Natural killer cell treated with Interleukin-12 subunit alpha and Interleukin-12 subunit beta and Interleukin-15 and Interleukin-18, amount 100 ng/mL, for 72 hours (primary cell): ENCODE results near the gene COL24A1. TPM values are rescaled to one million over a fixed set of nuclear protein-coding genes. Genes with fewer than 3 reads are reported as not detected.

ENCODE experiments used
- ATAC-seq, 2 donors: fragments of 150-1000 bp; cut with Tn5 transposase in 1 of 2; sonication (Bioruptor Pico), chemical (Tn5 transposase) in 1 of 2; 2 replicates each; pipeline ENCODE4 v1.10.0; 2021
- DNase-seq: peaks from one replicate; pipeline ENCODE4 v3.0.0; 2022; ENCODE audit warnings: low spot score
- H3K27ac Mint-ChIP-seq, 2 donors: 1 replicate in 1 of 2; 2 replicates in 1 of 2; pipeline ENCODE4 v1.8.0; 2022; ENCODE audit warnings: mixed read lengths in 2 of 2, mild to moderate bottlenecking in 1 of 2, moderate library complexity in 1 of 2
- H3K27me3 Mint-ChIP-seq, 2 donors: 1 replicate in 1 of 2; 2 replicates in 1 of 2; pipeline ENCODE4 v1.8.0; 2022; ENCODE audit warnings: mixed read lengths in 2 of 2
- H3K36me3 Mint-ChIP-seq: one replicate; pipeline ENCODE4 v1.8.0; 2022; ENCODE audit warnings: mixed read lengths
- H3K4me1 Mint-ChIP-seq, 2 donors: 1 replicate in 1 of 2; 2 replicates in 1 of 2; pipeline ENCODE4 v1.8.0; 2022; ENCODE audit warnings: low read depth in 2 of 2, mixed read lengths in 2 of 2, mild to moderate bottlenecking in 1 of 2
- H3K4me3 Mint-ChIP-seq: one replicate; pipeline ENCODE4 v1.8.0; 2022; ENCODE audit warnings: mixed read lengths
- H3K9me3 Mint-ChIP-seq: 2 replicates; pipeline ENCODE4 v1.8.0; 2022; ENCODE audit warnings: mixed read lengths
- total RNA-seq, 2 donors: library from RNA; stranded (reverse); gene quantifications; one replicate each; pipeline ENCODE4 v1.2.3, GENCODE V29; 2022

COL24A1 gene
- total RNA-seq, 2 donors from 2014 or later = not detected

GRCh38 chr1:86052948-86053698, 103.4 kb downstream of the COL24A1 start:
- ATAC-seq (no peak), DNase-seq (no peak)
- no peak overlapping the region for H3K4me3 Mint-ChIP-seq
- H3K27me3 Mint-ChIP-seq = no peaks in the 10 kb centered on the region
- H3K36me3 Mint-ChIP-seq = no peaks in the 10 kb centered on the region
- H3K4me1 Mint-ChIP-seq = no peaks in the 10 kb centered on the region
- H3K9me3 Mint-ChIP-seq = no peaks in the 10 kb centered on the region
- no peak overlapping the region for H3K27ac Mint-ChIP-seq

DNA sequence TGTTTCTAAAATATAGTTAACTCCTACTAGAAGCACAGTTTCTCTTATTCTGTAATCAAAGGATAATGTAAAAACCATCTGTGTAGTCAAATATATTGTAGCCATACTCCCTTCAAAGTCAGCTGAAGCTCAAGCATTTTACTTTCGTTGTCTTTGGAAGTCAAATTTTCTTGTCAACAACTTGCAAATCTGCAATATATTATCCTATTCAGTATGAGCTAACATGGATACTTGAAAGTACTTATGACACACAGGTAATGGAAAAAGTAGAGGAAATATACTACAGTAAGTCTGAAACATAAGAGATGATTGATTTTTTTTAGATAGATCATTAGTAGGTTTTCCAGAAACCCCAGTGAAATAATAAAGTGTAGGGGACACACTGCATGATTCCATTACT, 121.5 kb downstream of the COL24A1 start:
- Mint-ChIP-seq H3K36me3 (no peaks in the 10 kb centered on the region), H3K4me1 (no peaks in the 10 kb centered on the region), H3K9me3 (peaks cover 3% of the 10 kb centered on the region), H3K4me3 (no peak overlapping the region), H3K27ac (no peak overlapping the region), H3K27me3 (no peaks in the 10 kb centered on the region)
- ATAC-seq (no peak), DNase-seq (no peak)

- H3K36me3 Mint-ChIP-seq = peaks cover 5% of the 10 kb centered on the region
- no peaks in the 10 kb centered on the region for H3K4me1 Mint-ChIP-seq
- peaks cover 9% of the 10 kb centered on the region for H3K9me3 Mint-ChIP-seq
- H3K27me3 Mint-ChIP-seq = no peaks in the 10 kb centered on the region
- H3K27ac Mint-ChIP-seq = no peak overlapping the region
- DNase-seq = no peak
- ATAC-seq = no peak
- H3K4me3 Mint-ChIP-seq = no peak overlapping the region
Measured at GRCh38 chr1:86030180-86030579, 126.4 kb downstream of the COL24A1 start.

GRCh38 chr1:86018283-86018923, 138.2 kb downstream of the COL24A1 start:
- Mint-ChIP-seq H3K27ac (no peak overlapping the region), H3K4me3 (no peak overlapping the region), H3K9me3 (no peaks in the 10 kb centered on the region), H3K4me1 (no peaks in the 10 kb centered on the region), H3K36me3 (no peaks in the 10 kb centered on the region), H3K27me3 (no peaks in the 10 kb centered on the region)
- ATAC-seq (no peak), DNase-seq (no peak)

DNA sequence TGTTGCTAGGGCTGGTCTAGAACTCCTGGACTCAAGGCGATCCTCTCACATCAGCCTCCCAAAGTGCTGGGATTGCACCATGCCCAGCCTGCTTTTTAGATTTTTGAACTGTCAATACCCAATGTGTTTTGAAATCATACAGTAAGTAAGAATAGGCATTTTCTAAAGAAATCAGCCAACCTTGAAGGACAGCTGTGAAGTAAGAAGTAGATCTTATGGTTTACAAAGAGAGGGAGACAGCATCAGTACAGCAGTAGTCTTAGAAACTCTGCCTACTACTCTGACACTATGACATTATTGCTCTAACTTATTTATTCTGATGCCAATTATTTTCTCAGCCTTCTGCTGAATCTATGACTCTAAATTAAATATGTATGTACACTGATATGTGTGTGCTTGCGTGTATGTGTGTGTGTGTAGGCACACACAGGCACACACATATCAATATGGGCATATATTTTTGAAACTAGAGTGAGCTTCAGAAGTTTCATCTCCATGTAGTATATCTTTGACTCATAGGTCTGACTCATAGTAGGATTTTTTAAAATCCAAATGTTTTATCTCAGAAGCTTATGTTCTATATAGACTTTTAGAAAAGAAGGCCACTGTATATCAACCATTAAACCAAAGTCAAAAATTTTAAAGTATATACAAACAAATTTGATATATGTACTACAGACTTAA, 140.4 kb downstream of the COL24A1 start:
- Mint-ChIP-seq H3K4me1 (no peaks in the 10 kb centered on the region), H3K27me3 (no peaks in the 10 kb centered on the region), H3K27ac (no peak overlapping the region), H3K9me3 (peaks cover 4% of the 10 kb centered on the region), H3K4me3 (no peak overlapping the region), H3K36me3 (no peaks in the 10 kb centered on the region)
- DNase-seq (no peak), ATAC-seq (no peak)

DNA sequence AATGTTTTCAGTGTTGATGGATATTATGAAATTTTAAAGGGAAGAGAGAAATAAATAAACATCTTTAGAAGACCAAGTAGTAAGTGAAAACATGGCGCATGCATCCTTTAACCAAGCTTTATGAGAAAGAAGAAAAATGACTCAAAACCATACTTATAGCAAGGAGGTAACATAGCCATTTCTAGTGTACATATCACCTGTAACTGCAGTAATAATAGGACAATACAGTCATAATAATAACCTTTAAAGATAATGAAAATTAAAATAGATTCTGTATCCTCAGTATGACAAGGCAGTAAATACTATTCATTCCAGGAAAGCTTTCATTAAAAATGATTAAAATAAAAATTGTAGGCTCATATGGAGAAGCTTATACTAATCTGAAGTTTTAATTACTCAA, 141.2 kb downstream of the COL24A1 start:
- DNase-seq (no peak), ATAC-seq (no peak)
- Mint-ChIP-seq H3K36me3 (no peaks in the 10 kb centered on the region), H3K4me3 (no peak overlapping the region), H3K4me1 (no peaks in the 10 kb centered on the region), H3K27ac (no peak overlapping the region), H3K9me3 (peaks cover 4% of the 10 kb centered on the region), H3K27me3 (no peaks in the 10 kb centered on the region)

- Mint-ChIP-seq H3K4me1 (no peaks in the 10 kb centered on the region), H3K9me3 (peaks cover 12% of the 10 kb centered on the region), H3K36me3 (peaks cover 5% of the 10 kb centered on the region), H3K4me3 (no peak overlapping the region), H3K27me3 (no peaks in the 10 kb centered on the region), H3K27ac (no peak overlapping the region)
- ATAC-seq = no peak
- no peak for DNase-seq
Measured at GRCh38 chr1:86000601-86001000, 156.0 kb downstream of the COL24A1 start.

- no peak for DNase-seq
- no peak overlapping the region for H3K27ac Mint-ChIP-seq
- peaks cover under 1% of the 10 kb centered on the region for H3K9me3 Mint-ChIP-seq
- ATAC-seq = no peak
- no peaks in the 10 kb centered on the region for H3K27me3 Mint-ChIP-seq
- no peaks in the 10 kb centered on the region for H3K36me3 Mint-ChIP-seq
- no peak overlapping the region for H3K4me3 Mint-ChIP-seq
- no peaks in the 10 kb centered on the region for H3K4me1 Mint-ChIP-seq
Measured at GRCh38 chr1:85998105-85998855, 158.3 kb downstream of the COL24A1 start.

DNA sequence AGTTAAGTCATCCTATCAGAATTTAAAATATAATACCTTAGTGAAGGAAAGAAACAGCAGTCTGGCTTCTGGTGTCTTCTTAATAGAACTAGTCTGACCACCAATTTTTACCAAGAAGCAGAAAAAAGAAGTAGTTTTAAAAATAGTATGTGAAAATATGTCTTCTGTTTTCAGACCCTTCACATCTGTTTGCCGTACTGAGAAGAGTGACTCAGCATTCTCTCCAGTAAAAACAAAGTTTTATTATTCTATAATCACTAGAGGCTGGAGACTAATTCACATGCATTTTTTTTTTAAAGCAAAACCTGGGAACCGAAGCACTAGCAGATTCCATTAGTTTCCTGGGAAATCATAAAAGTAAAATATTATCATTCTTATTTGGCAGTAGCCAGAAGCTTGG, 163.8 kb downstream of the COL24A1 start:
- DNase-seq = no peak
- Mint-ChIP-seq H3K4me1 (no peaks in the 10 kb centered on the region), H3K36me3 (no peaks in the 10 kb centered on the region), H3K4me3 (no peak overlapping the region), H3K27me3 (no peaks in the 10 kb centered on the region), H3K27ac (no peak overlapping the region), H3K9me3 (peaks cover 10% of the 10 kb centered on the region)
- ATAC-seq = no peak

- Mint-ChIP-seq H3K36me3 (no peaks in the 10 kb centered on the region), H3K4me1 (no peaks in the 10 kb centered on the region), H3K9me3 (peaks cover 10% of the 10 kb centered on the region), H3K27ac (no peak overlapping the region), H3K27me3 (no peaks in the 10 kb centered on the region), H3K4me3 (no peak overlapping the region)
- no peak for ATAC-seq
- DNase-seq = no peak
Measured at GRCh38 chr1:85991261-85991660, 165.3 kb downstream of the COL24A1 start.

- ATAC-seq (no peak), DNase-seq (no peak)
- Mint-ChIP-seq H3K27me3 (no peaks in the 10 kb centered on the region), H3K36me3 (no peaks in the 10 kb centered on the region), H3K4me1 (no peaks in the 10 kb centered on the region), H3K4me3 (no peak overlapping the region), H3K27ac (no peak overlapping the region), H3K9me3 (peaks cover 6% of the 10 kb centered on the region)
Measured at GRCh38 chr1:85984636-85985035, 171.9 kb downstream of the COL24A1 start.

DNA sequence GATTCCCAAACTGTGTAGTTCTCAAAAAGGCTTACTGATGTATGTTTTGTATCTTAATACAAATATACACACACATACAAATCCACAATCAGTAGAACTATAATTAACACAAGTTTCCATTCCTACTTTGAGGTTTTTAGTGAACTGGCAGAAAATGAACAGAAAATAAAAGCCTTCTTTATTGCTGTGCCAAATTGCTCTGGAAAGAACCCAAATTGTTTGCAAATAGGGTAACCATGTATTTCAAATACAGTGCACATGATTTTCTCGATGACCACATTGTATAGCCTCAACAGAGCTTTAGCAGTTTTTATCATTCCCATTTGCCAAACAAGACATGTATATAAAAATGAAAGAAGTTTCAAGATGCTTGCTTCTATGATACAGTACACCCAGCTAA, 173.3 kb downstream of the COL24A1 start:
- Mint-ChIP-seq H3K36me3 (no peaks in the 10 kb centered on the region), H3K4me3 (no peak overlapping the region), H3K27me3 (no peaks in the 10 kb centered on the region), H3K4me1 (no peaks in the 10 kb centered on the region), H3K27ac (no peak overlapping the region), H3K9me3 (peaks cover 7% of the 10 kb centered on the region)
- DNase-seq (no peak), ATAC-seq (no peak)

DNA sequence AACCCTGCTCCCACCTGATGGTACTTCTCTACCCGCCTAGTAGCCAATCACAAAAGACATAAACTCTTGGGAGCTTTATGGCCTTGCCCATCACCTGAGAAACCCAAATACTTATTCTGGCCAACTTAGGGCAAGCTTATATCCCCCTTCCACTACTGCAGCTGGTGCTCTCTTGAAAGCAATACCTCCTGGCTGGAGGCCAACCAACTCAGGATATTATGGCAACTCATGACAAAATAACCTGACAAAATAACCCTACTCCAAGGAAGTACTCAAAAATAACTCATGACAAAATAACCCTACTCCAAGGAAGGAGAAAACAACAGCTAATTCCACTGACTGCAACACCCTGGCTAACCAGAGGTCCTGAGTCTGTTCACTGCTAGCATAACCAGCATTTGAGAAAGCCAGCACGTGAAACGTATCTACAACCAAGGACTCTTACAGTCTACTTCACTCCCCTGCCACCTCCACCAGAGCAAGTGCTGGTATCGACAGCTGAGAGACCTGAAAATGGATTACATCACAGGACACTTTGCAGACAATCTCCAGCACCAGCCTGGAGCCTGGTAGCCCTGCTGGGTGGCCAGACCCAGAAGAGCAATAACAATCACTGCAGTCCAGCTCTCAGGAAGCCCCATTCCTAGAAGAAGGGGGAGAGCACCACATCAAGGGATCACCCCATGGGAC, 179.9 kb downstream of the COL24A1 start:
- no peak for ATAC-seq
- DNase-seq = no peak

More for the DNA sequence above, 179.9 kb downstream of the COL24A1 start:
- H3K36me3 Mint-ChIP-seq = peaks cover 6% of the 10 kb centered on the region
- H3K4me3 Mint-ChIP-seq = no peak overlapping the region
- no peaks in the 10 kb centered on the region for H3K4me1 Mint-ChIP-seq
- H3K27me3 Mint-ChIP-seq = no peaks in the 10 kb centered on the region
- H3K27ac Mint-ChIP-seq = no peak overlapping the region
- H3K9me3 Mint-ChIP-seq = peaks cover 10% of the 10 kb centered on the region
